Measurements from ENCODE around the gene SMIM12. TPM values are rescaled to one million over a fixed set of nuclear protein-coding genes. Genes with fewer than 3 reads are reported as not detected.

Gene SMIM12
- total and polyA plus RNA-seq, 4 donors, result 11.9 to 60.8 (median 45.5) TPM

DNA sequence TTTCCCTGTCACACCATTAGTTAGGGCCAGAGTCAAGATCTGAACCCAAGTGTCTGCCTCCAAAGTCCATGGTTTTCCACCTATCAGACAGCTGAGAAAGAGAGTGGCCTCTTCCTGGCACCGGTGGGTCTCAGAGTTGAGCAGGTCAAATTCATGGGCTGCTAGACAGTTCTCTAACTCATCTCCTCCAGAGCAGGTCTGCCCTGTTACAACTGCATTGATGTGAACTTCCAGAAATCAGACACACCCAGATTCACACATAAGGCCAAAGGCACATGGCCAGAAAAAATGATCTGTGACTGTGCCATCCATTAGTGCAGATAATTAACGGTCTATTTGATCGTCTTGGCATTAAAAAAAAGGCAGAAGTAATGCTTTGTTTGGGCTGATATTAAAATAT, 17.5 kb downstream of the SMIM12 start:
- Histone ChIP-seq H3K27ac (ENCODE audit: low read depth in 1 of 2, low read length in 2 of 2) (no peak overlapping the region), H3K9ac (ENCODE audit: low read depth in 1 of 2, low read length in 2 of 2) (no peak overlapping the region), H3K9me3 (ENCODE audit: control insufficient read depth in 4 of 4, low read length in 3 of 4) (no peaks in the 10 kb centered on the region), H3K4me1 (ENCODE audit: control insufficient read depth in 4 of 4, insufficient read depth in 4 of 4, low read length in 3 of 4) (peaks cover 0 to 7% (median 0%) of the 10 kb centered on the region in 4 donors), H3K36me3 (ENCODE audit: control insufficient read depth in 4 of 4, insufficient read depth in 3 of 4, low read depth in 1 of 4, low read length in 3 of 4) (no peaks in the 10 kb centered on the region), H3K27me3 (ENCODE audit: control insufficient read depth in 4 of 4, insufficient read depth in 4 of 4, low read length in 3 of 4) (no peaks in the 10 kb centered on the region), H3K4me3 (ENCODE audit: low read depth in 1 of 3, low read length in 3 of 3) (no peak overlapping the region)
- no peak for DNase-seq (ENCODE audit: low spot score)
- WGBS, result 56% methylated on average over 3 of the region's 3 CpGs
- TF ChIP-seq HNF4G (IDR thresholded peaks at IDR 0.05) (no peak), YY1 (IDR thresholded peaks at IDR 0.05) (no peak), NR2F2 (IDR thresholded peaks at IDR 0.05) (no peak), GABPA (IDR thresholded peaks at IDR 0.05 in 1 of 2, conservative IDR thresholded peaks at IDR 0.05 in 1 of 2) (no peak), FOXA2 (IDR thresholded peaks at IDR 0.05) (no peak), EGR1 (IDR thresholded peaks at IDR 0.05; ENCODE audit: low read depth in 2 of 2) (no peak), SP1 (IDR thresholded peaks at IDR 0.05) (no peak), HNF4A (conservative IDR thresholded peaks at IDR 0.05) (no peak), JUND (IDR thresholded peaks at IDR 0.05) (no peak)
- TF ChIP-seq, protein P1, sequence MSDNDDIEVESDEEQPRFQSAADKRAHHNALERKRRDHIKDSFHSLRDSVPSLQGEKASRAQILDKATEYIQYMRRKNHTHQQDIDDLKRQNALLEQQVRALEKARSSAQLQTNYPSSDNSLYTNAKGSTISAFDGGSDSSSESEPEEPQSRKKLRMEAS (IDR thresholded peaks at IDR 0.05), result no peak

DNA sequence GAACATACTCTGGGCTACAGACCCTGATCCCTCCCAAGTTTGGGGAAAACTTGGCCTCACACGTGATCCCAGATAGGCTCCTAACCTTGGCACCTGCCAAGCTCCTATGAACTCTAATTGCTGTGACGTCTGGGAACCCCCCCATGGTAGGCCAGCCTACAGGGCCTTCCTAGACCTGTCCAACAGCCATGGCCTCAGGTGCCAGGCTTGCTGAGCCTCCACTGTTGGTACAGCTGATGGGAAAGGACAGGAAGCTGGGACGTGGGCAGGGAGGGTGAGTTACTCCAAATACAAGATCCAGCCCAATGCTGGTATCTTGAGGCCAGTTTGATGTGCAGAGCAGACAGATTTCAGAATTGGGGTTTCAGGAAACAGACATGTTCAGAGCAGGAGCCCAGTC, 19.1 kb downstream of the SMIM12 start:
- peaks cover 0 to 5% (median 0%) of the 10 kb centered on the region in 4 donors for H3K4me1 ChIP-seq (ENCODE audit: control insufficient read depth in 4 of 4, insufficient read depth in 4 of 4, low read length in 3 of 4)
- no peaks in the 10 kb centered on the region for H3K27me3 ChIP-seq (ENCODE audit: control insufficient read depth in 4 of 4, insufficient read depth in 4 of 4, low read length in 3 of 4)
- no peak overlapping the region for H3K9ac ChIP-seq (ENCODE audit: low read depth in 1 of 2, low read length in 2 of 2)
- no peaks in the 10 kb centered on the region for H3K9me3 ChIP-seq (ENCODE audit: control insufficient read depth in 4 of 4, low read length in 3 of 4)
- H3K36me3 ChIP-seq (ENCODE audit: control insufficient read depth in 4 of 4, insufficient read depth in 3 of 4, low read depth in 1 of 4, low read length in 3 of 4), result no peaks in the 10 kb centered on the region
- 92% methylated on average over 3 of the region's 3 CpGs for WGBS
- no peak overlapping the region for H3K27ac ChIP-seq (ENCODE audit: low read depth in 1 of 2, low read length in 2 of 2)
- no peak for TF ChIP-seq JUND (IDR thresholded peaks at IDR 0.05)
- no peak for TF ChIP-seq RXRA (IDR thresholded peaks at IDR 0.05)
- no peak for TF ChIP-seq HNF4A (conservative IDR thresholded peaks at IDR 0.05)
- TF ChIP-seq TAF1 (conservative IDR thresholded peaks at IDR 0.05), result no peak
- TF ChIP-seq, protein P2, sequence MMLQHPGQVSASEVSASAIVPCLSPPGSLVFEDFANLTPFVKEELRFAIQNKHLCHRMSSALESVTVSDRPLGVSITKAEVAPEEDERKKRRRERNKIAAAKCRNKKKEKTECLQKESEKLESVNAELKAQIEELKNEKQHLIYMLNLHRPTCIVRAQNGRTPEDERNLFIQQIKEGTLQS (IDR thresholded peaks at IDR 0.05), result no peak
- TF ChIP-seq, protein P3, sequence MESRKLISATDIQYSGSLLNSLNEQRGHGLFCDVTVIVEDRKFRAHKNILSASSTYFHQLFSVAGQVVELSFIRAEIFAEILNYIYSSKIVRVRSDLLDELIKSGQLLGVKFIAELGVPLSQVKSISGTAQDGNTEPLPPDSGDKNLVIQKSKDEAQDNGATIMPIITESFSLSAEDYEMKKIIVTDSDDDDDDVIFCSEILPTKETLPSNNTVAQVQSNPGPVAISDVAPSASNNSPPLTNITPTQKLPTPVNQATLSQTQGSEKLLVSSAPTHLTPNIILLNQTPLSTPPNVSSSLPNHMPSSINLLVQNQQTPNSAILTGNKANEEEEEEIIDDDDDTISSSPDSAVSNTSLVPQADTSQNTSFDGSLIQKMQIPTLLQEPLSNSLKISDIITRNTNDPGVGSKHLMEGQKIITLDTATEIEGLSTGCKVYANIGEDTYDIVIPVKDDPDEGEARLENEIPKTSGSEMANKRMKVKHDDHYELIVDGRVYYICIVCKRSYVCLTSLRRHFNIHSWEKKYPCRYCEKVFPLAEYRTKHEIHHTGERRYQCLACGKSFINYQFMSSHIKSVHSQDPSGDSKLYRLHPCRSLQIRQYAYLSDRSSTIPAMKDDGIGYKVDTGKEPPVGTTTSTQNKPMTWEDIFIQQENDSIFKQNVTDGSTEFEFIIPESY (IDR thresholded peaks at IDR 0.05), result no peak
- TF ChIP-seq SP1 (IDR thresholded peaks at IDR 0.05), result no peak
- TF ChIP-seq, protein P1 (IDR thresholded peaks at IDR 0.05), result no peak
- TF ChIP-seq, protein P4, sequence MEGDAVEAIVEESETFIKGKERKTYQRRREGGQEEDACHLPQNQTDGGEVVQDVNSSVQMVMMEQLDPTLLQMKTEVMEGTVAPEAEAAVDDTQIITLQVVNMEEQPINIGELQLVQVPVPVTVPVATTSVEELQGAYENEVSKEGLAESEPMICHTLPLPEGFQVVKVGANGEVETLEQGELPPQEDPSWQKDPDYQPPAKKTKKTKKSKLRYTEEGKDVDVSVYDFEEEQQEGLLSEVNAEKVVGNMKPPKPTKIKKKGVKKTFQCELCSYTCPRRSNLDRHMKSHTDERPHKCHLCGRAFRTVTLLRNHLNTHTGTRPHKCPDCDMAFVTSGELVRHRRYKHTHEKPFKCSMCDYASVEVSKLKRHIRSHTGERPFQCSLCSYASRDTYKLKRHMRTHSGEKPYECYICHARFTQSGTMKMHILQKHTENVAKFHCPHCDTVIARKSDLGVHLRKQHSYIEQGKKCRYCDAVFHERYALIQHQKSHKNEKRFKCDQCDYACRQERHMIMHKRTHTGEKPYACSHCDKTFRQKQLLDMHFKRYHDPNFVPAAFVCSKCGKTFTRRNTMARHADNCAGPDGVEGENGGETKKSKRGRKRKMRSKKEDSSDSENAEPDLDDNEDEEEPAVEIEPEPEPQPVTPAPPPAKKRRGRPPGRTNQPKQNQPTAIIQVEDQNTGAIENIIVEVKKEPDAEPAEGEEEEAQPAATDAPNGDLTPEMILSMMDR (IDR thresholded peaks at IDR 0.05; ENCODE audit: low read depth, low read length, missing input control), result no peak
- TF ChIP-seq HNF4G (IDR thresholded peaks at IDR 0.05), result no peak
- TF ChIP-seq, protein P5, sequence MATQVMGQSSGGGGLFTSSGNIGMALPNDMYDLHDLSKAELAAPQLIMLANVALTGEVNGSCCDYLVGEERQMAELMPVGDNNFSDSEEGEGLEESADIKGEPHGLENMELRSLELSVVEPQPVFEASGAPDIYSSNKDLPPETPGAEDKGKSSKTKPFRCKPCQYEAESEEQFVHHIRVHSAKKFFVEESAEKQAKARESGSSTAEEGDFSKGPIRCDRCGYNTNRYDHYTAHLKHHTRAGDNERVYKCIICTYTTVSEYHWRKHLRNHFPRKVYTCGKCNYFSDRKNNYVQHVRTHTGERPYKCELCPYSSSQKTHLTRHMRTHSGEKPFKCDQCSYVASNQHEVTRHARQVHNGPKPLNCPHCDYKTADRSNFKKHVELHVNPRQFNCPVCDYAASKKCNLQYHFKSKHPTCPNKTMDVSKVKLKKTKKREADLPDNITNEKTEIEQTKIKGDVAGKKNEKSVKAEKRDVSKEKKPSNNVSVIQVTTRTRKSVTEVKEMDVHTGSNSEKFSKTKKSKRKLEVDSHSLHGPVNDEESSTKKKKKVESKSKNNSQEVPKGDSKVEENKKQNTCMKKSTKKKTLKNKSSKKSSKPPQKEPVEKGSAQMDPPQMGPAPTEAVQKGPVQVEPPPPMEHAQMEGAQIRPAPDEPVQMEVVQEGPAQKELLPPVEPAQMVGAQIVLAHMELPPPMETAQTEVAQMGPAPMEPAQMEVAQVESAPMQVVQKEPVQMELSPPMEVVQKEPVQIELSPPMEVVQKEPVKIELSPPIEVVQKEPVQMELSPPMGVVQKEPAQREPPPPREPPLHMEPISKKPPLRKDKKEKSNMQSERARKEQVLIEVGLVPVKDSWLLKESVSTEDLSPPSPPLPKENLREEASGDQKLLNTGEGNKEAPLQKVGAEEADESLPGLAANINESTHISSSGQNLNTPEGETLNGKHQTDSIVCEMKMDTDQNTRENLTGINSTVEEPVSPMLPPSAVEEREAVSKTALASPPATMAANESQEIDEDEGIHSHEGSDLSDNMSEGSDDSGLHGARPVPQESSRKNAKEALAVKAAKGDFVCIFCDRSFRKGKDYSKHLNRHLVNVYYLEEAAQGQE (IDR thresholded peaks at IDR 0.05), result no peak
- no peak for TF ChIP-seq EGR1 (IDR thresholded peaks at IDR 0.05; ENCODE audit: low read depth in 2 of 2)
- no peak for TF ChIP-seq YY1 (IDR thresholded peaks at IDR 0.05)
- TF ChIP-seq FOXA2 (IDR thresholded peaks at IDR 0.05), result no peak
- no peak for TF ChIP-seq RAD21 (IDR thresholded peaks at IDR 0.05)
- no peak for TF ChIP-seq NR2F2 (IDR thresholded peaks at IDR 0.05)
- TF ChIP-seq FOXA1 (IDR thresholded peaks at IDR 0.05), result no peak
- no peak overlapping the region for H3K4me3 ChIP-seq (ENCODE audit: low read depth in 1 of 3, low read length in 3 of 3)
- DNase-seq (ENCODE audit: low spot score), result no peak
